H9 (cell line): ENCODE results near the gene DNAJC1. TPM values are rescaled to one million over a fixed set of nuclear protein-coding genes. Genes with fewer than 3 reads are reported as not detected.

Experiments
- DNase-seq: peaks from one replicate; pipeline ENCODE4 v3.0.0-alpha.2; 2017
- H2AFZ ChIP-seq: one replicate; pipeline ENCODE4 v1.6.1; 2013; ENCODE audit warnings: mild to moderate bottlenecking, low read length, control low read depth, moderate library complexity
- H2AK5ac ChIP-seq: 2 replicates; pipeline ENCODE4 v1.6.1; 2013; ENCODE audit warnings: low read length, control low read depth, mixed read lengths; ENCODE audit not compliant: insufficient read length
- H2BK120ac ChIP-seq: one replicate; pipeline ENCODE4 v1.6.1; 2013; ENCODE audit warnings: low read depth, mild to moderate bottlenecking, low read length, control low read depth, inconsistent platforms; ENCODE audit not compliant: poor library complexity, severe bottlenecking
- H2BK12ac ChIP-seq: 2 replicates; pipeline ENCODE4 v1.6.1; 2013; ENCODE audit warnings: low read length, control low read depth, mixed read lengths, low read depth; ENCODE audit not compliant: insufficient read length
- H2BK15ac ChIP-seq: 2 replicates; pipeline ENCODE4 v1.6.1; 2013; ENCODE audit warnings: low read depth, low read length, control low read depth
- H2BK20ac ChIP-seq: one replicate; pipeline ENCODE4 v1.6.1; 2013; ENCODE audit warnings: low read depth, mild to moderate bottlenecking, low read length, control low read depth, inconsistent platforms; ENCODE audit not compliant: poor library complexity, severe bottlenecking
- H2BK5ac ChIP-seq: 2 replicates; pipeline ENCODE4 v1.6.1; 2013; ENCODE audit warnings: low read length, control low read depth, mixed read lengths; ENCODE audit not compliant: insufficient read length
- H3K14ac ChIP-seq: 2 replicates; pipeline ENCODE4 v1.6.1; 2013; ENCODE audit warnings: low read length, control low read depth; ENCODE audit not compliant: insufficient read depth
- H3K18ac ChIP-seq: 2 replicates; pipeline ENCODE4 v1.6.1; 2013; ENCODE audit warnings: low read depth, mild to moderate bottlenecking, mixed read lengths, low read length, control low read depth; ENCODE audit not compliant: insufficient read length
- H3K23ac ChIP-seq: 2 replicates; pipeline ENCODE4 v1.6.1; 2013; ENCODE audit warnings: low read length, control low read depth, mixed read lengths, low read depth; ENCODE audit not compliant: insufficient read length
- H3K23me2 ChIP-seq: 2 replicates; pipeline ENCODE4 v1.6.1; 2013; ENCODE audit warnings: low read depth, mild to moderate bottlenecking, mixed read lengths, low read length, control low read depth; ENCODE audit not compliant: insufficient read length, poor library complexity, severe bottlenecking
- H3K27ac ChIP-seq: 2 replicates; pipeline ENCODE4 v1.5.1; 2013; ENCODE audit warnings: low read length, control low read depth, mixed read lengths, low read depth; ENCODE audit not compliant: insufficient read length
- H3K27me3 ChIP-seq: 2 replicates; pipeline ENCODE4 v1.6.1; 2013; ENCODE audit warnings: low read length, control low read depth, inconsistent platforms; ENCODE audit not compliant: insufficient read depth
- H3K4ac ChIP-seq: 2 replicates; pipeline ENCODE4 v1.6.1; 2013; ENCODE audit warnings: low read depth, mild to moderate bottlenecking, control low read depth, inconsistent platforms, low read length, moderate library complexity
- H3K4me1 ChIP-seq: 2 replicates; pipeline ENCODE4 v1.6.1; 2013; ENCODE audit warnings: low read length, control low read depth, inconsistent platforms; ENCODE audit not compliant: insufficient read depth
- H3K4me2 ChIP-seq: 2 replicates; pipeline ENCODE4 v1.6.1; 2013; ENCODE audit warnings: low read length, control low read depth, mixed read lengths; ENCODE audit not compliant: insufficient read length, insufficient read depth
- H3K56ac ChIP-seq: 2 replicates; pipeline ENCODE4 v1.6.1; 2013; ENCODE audit warnings: low read depth, mild to moderate bottlenecking, mixed read lengths, low read length, control low read depth; ENCODE audit not compliant: insufficient read length
- H3K79me1 ChIP-seq: 2 replicates; pipeline ENCODE4 v1.6.1; 2013; ENCODE audit warnings: low read depth, mild to moderate bottlenecking, moderate library complexity, low read length, control low read depth, inconsistent platforms; ENCODE audit not compliant: insufficient read depth, poor library complexity, severe bottlenecking
- H3K79me2 ChIP-seq: 2 replicates; pipeline ENCODE4 v1.6.1; 2013; ENCODE audit warnings: low read length, control low read depth, inconsistent platforms; ENCODE audit not compliant: insufficient read depth
- H3K9ac ChIP-seq: 2 replicates; pipeline ENCODE4 v1.6.1; 2013; ENCODE audit warnings: low read length, control low read depth, mixed read lengths; ENCODE audit not compliant: insufficient read length; ENCODE audit errors: extremely low read depth
- H3K9me3 ChIP-seq: one replicate; pipeline ENCODE4 v1.6.1; 2013; ENCODE audit warnings: low read depth, low read length, inconsistent platforms; ENCODE audit not compliant: control insufficient read depth
- H3T11ph ChIP-seq: one replicate; pipeline ENCODE4 v1.6.1; 2013; ENCODE audit warnings: mild to moderate bottlenecking, low read length, control low read depth, inconsistent platforms
- H4K20me1 ChIP-seq: one replicate; pipeline ENCODE4 v1.6.1; 2013; ENCODE audit not compliant: control insufficient read depth, insufficient read length, insufficient read depth
- H4K5ac ChIP-seq: 2 replicates; pipeline ENCODE4 v1.6.1; 2013; ENCODE audit warnings: low read depth, mild to moderate bottlenecking, mixed read lengths, low read length, control low read depth; ENCODE audit not compliant: insufficient read length
- H4K8ac ChIP-seq: replicated peaks from 2 replicates; pipeline ENCODE4 v1.6.1; 2013; ENCODE audit warnings: low read length, control low read depth, mixed read lengths, low read depth; ENCODE audit not compliant: insufficient read length
- H4K91ac ChIP-seq: 2 replicates; pipeline ENCODE4 v1.6.1; 2013; ENCODE audit warnings: low read depth, mild to moderate bottlenecking, moderate library complexity, mixed read lengths, low read length, control low read depth; ENCODE audit not compliant: insufficient read length
- H3K27ac Mint-ChIP-seq, 3 experiments: 2 replicates in 2 of 3; 3 replicates in 1 of 3; pipeline ENCODE4 v1.8.0; 2020 to 2021; ENCODE audit warnings: mixed read lengths in 3 of 3, mild to moderate bottlenecking in 1 of 3, moderate library complexity in 1 of 3
- H3K27me3 Mint-ChIP-seq: 2 replicates; pipeline ENCODE4 v1.8.0; 2021; ENCODE audit warnings: low read depth, mild to moderate bottlenecking, moderate library complexity, mixed read lengths
- H3K36me3 Mint-ChIP-seq, 3 experiments: 2 replicates in 2 of 3; 3 replicates in 1 of 3; pipeline ENCODE4 v1.8.0; 2020 to 2021; ENCODE audit warnings: low read depth in 3 of 3, mixed read lengths in 3 of 3; ENCODE audit not compliant: insufficient read depth in 1 of 3
- H3K4me1 Mint-ChIP-seq, 2 experiments: 2 replicates each; pipeline ENCODE4 v1.8.0; 2020; ENCODE audit warnings: mixed read lengths in 2 of 2
- H3K4me3 Mint-ChIP-seq, 2 experiments: 2 replicates in 1 of 2; 3 replicates in 1 of 2; pipeline ENCODE4 v1.8.0; 2020 to 2021; ENCODE audit warnings: mild to moderate bottlenecking in 2 of 2, mixed read lengths in 2 of 2, moderate library complexity in 1 of 2
- H3K9me3 Mint-ChIP-seq, 2 experiments: 2 replicates in 1 of 2; 3 replicates in 1 of 2; pipeline ENCODE4 v1.8.0; 2020; ENCODE audit warnings: mild to moderate bottlenecking in 2 of 2, mixed read lengths in 2 of 2, moderate library complexity in 1 of 2
- CTCF ChIP-seq: fragments of 200-600 bp; sonication (generic); conservative IDR thresholded peaks from 3 replicates; pipeline ENCODE4 v1.8.0; 2021; ENCODE audit warnings: antibody characterized with exemption, mild to moderate bottlenecking
- WGBS: extraction: QIAGEN DNeasy Blood & Tissue Kit; methylation state at CpG from one replicate; pipeline ENCODE4 v1.1.7; 2013; ENCODE audit warnings: missing lambda C conversion rate, low lambda C conversion rate, mixed read lengths; ENCODE audit not compliant: insufficient read length; ENCODE audit errors: extremely low coverage; 5-methylcytosine and 5-hydroxymethylcytosine counted together
- total RNA-seq: library from RNA; stranded (reverse); gene quantifications from 2 replicates; pipeline ENCODE4 v1.2.1, GENCODE V29; 2021

Gene DNAJC1
- total RNA-seq, 1 experiment from 2014 or later, result 11.2 TPM

GRCh38 chr10:21944727-21945386 lies 58.7 kb downstream of the DNAJC1 start:
- Mint-ChIP-seq H3K27me3 (no peaks in the 10 kb centered on the region), H3K4me3 (no peak overlapping the region), H3K36me3 (no peaks in the 10 kb centered on the region), H3K4me1 (peaks cover under 1 to 3% of the 10 kb centered on the region in 2 experiments; a peak in 3 of 4 replicates), H3K9me3 (no peaks in the 10 kb centered on the region), H3K27ac (no peak overlapping the region; a peak in 2 of 7 replicates)
- Histone ChIP-seq H3K9ac (no peak overlapping the region), H3K4ac (no peak overlapping the region), H4K5ac (no peak overlapping the region), H3K4me1 (no peaks in the 10 kb centered on the region), H3K23me2 (no peaks in the 10 kb centered on the region), H3K18ac (no peak overlapping the region), H3K9me3 (no peaks in the 10 kb centered on the region), H2BK12ac (no peak overlapping the region), H3K14ac (no peak overlapping the region), H2BK15ac (no peak overlapping the region), H2BK5ac (no peak overlapping the region), H3T11ph (no peak overlapping the region), H3K79me2 (no peaks in the 10 kb centered on the region), H2AFZ (no peak overlapping the region), H4K91ac (no peak overlapping the region), H3K27me3 (no peaks in the 10 kb centered on the region), H3K56ac (no peak overlapping the region), H2BK120ac (no peak overlapping the region), H3K27ac (no peak overlapping the region), H2AK5ac (peak overlapping the region; percentile 12), H3K4me2 (no peak overlapping the region), H2BK20ac (no peak overlapping the region), H3K23ac (no peak overlapping the region), H4K8ac (no peak overlapping the region), H4K20me1 (no peaks in the 10 kb centered on the region), H3K79me1 (no peaks in the 10 kb centered on the region)
- WGBS, result no CpG with 5 or more reads among the region's 2 CpGs
- no peak for TF ChIP-seq CTCF
- no peak for DNase-seq
